Measurements from ENCODE around the gene IGF2. TPM values are rescaled to one million over a fixed set of nuclear protein-coding genes. Genes with fewer than 3 reads are reported as not detected.

IGF2 gene
- polyA plus RNA-seq, 1 donor from 2014 or later: not detected

DNA sequence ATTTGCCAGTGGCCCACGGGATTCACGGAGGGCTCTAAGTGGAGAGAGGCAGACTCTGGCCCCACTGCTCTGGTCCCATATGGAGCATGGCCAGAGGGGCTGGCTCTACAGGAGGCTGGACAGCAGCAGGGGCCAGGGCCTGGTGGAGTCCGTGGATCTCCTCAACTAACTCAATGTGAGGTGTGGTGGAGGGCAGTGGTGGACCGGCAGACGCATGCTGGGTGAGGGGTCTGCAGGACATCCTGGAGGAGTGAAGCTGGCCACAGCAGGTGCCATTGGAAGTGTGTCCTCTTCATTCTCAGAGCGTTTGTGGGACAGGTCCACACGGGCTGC, 15.6 kb downstream of the IGF2 start:
- Histone ChIP-seq H3K9me3 (ENCODE audit: low read length) (no peaks in the 10 kb centered on the region), H3K36me3 (ENCODE audit: insufficient read depth, low read length) (no peaks in the 10 kb centered on the region), H2AFZ (ENCODE audit: low read depth, low read length) (no peak overlapping the region), H4K20me1 (ENCODE audit: insufficient read depth) (no peaks in the 10 kb centered on the region), H3K4me3 (ENCODE audit: low read length) (no peak overlapping the region), H3K27me3 (ENCODE audit: insufficient read depth, low read depth, low read length) (no peaks in the 10 kb centered on the region), H3K27ac (ENCODE audit: low read length) (no peak overlapping the region), H3K9me2 (ENCODE audit: insufficient read depth, low read length) (no peaks in the 10 kb centered on the region), H3K4me2 (ENCODE audit: low read length) (no peak overlapping the region), H3F3A (ENCODE audit: insufficient read depth, low read length, poor library complexity, severe bottlenecking) (no peaks in the 10 kb centered on the region), H3K79me2 (replicated peaks; ENCODE audit: insufficient read depth, low read length) (no peaks in the 10 kb centered on the region), H3K9ac (ENCODE audit: low read length) (no peak overlapping the region)
- no peak for TF ChIP-seq EZH2 (IDR thresholded peaks at IDR 0.05; ENCODE audit: borderline replicate concordance, insufficient read depth, low read length, poor library complexity, severe bottlenecking)
- TF ChIP-seq RAD21 (conservative IDR thresholded peaks at IDR 0.05): no peak
- TF ChIP-seq SMC3 (conservative IDR thresholded peaks at IDR 0.05; ENCODE audit: poor library complexity): no peak
- TF ChIP-seq, protein P1, sequence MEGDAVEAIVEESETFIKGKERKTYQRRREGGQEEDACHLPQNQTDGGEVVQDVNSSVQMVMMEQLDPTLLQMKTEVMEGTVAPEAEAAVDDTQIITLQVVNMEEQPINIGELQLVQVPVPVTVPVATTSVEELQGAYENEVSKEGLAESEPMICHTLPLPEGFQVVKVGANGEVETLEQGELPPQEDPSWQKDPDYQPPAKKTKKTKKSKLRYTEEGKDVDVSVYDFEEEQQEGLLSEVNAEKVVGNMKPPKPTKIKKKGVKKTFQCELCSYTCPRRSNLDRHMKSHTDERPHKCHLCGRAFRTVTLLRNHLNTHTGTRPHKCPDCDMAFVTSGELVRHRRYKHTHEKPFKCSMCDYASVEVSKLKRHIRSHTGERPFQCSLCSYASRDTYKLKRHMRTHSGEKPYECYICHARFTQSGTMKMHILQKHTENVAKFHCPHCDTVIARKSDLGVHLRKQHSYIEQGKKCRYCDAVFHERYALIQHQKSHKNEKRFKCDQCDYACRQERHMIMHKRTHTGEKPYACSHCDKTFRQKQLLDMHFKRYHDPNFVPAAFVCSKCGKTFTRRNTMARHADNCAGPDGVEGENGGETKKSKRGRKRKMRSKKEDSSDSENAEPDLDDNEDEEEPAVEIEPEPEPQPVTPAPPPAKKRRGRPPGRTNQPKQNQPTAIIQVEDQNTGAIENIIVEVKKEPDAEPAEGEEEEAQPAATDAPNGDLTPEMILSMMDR (IDR thresholded peaks at IDR 0.05; ENCODE audit: poor library complexity, severe bottlenecking): no peak
- no peak for TF ChIP-seq EP300 (conservative IDR thresholded peaks at IDR 0.05; ENCODE audit: poor library complexity, severe bottlenecking)
- TF ChIP-seq, protein P2, sequence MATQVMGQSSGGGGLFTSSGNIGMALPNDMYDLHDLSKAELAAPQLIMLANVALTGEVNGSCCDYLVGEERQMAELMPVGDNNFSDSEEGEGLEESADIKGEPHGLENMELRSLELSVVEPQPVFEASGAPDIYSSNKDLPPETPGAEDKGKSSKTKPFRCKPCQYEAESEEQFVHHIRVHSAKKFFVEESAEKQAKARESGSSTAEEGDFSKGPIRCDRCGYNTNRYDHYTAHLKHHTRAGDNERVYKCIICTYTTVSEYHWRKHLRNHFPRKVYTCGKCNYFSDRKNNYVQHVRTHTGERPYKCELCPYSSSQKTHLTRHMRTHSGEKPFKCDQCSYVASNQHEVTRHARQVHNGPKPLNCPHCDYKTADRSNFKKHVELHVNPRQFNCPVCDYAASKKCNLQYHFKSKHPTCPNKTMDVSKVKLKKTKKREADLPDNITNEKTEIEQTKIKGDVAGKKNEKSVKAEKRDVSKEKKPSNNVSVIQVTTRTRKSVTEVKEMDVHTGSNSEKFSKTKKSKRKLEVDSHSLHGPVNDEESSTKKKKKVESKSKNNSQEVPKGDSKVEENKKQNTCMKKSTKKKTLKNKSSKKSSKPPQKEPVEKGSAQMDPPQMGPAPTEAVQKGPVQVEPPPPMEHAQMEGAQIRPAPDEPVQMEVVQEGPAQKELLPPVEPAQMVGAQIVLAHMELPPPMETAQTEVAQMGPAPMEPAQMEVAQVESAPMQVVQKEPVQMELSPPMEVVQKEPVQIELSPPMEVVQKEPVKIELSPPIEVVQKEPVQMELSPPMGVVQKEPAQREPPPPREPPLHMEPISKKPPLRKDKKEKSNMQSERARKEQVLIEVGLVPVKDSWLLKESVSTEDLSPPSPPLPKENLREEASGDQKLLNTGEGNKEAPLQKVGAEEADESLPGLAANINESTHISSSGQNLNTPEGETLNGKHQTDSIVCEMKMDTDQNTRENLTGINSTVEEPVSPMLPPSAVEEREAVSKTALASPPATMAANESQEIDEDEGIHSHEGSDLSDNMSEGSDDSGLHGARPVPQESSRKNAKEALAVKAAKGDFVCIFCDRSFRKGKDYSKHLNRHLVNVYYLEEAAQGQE (IDR thresholded peaks at IDR 0.05; ENCODE audit: borderline replicate concordance): no peak
- no peak for TF ChIP-seq TAF1 (IDR thresholded peaks at IDR 0.05; ENCODE audit: low read depth)
- no peak for TF ChIP-seq POLR2AphosphoS5 (IDR thresholded peaks at IDR 0.05)
- TF ChIP-seq MXI1 (conservative IDR thresholded peaks at IDR 0.05; ENCODE audit: poor library complexity, severe bottlenecking): no peak

DNA sequence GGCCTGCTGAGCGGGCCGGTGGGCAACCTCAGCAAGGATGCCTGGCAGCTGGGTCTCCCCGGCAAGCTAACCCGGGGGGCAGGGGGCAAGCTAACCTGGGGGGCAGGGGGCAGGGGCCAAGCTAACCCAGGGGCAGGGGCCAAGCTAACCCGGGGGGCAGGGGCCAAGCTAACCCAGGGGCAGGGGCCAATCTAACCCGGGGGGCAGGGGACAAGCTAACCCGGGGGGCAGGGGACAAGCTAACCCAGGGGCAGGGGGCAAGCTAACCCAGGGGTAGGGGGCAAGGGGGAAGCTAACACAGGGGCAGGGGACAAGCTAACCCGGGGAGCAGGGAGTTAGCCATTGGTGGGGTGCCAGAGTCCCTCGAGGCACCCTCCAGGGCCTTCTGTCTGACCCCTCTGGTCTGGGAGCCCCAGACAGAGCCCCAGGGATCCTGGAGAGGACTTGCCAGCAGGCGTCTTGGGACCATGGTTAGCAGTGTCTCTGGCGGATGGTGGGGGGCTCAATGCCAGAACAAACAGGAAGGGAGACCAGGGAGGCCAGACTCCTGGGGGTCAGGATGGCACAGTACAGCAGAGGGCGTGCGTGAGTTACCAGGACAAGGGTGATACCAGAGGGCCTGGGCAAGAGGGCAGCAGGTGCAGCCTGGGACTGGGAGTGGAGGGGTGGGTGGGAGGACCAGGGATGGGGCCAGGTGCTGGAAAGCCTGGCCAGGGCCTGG, 16.1 kb downstream of the IGF2 start:
- Histone ChIP-seq H3K36me3 (ENCODE audit: insufficient read depth, low read length) (no peaks in the 10 kb centered on the region), H4K20me1 (ENCODE audit: insufficient read depth) (no peaks in the 10 kb centered on the region), H3K9me2 (ENCODE audit: insufficient read depth, low read length) (no peaks in the 10 kb centered on the region), H3K79me2 (replicated peaks; ENCODE audit: insufficient read depth, low read length) (no peaks in the 10 kb centered on the region), H3F3A (ENCODE audit: insufficient read depth, low read length, poor library complexity, severe bottlenecking) (no peaks in the 10 kb centered on the region), H2AFZ (ENCODE audit: low read depth, low read length) (no peak overlapping the region), H3K4me2 (ENCODE audit: low read length) (no peak overlapping the region), H3K9me3 (ENCODE audit: low read length) (no peaks in the 10 kb centered on the region), H3K4me3 (ENCODE audit: low read length) (no peak overlapping the region), H3K27ac (ENCODE audit: low read length) (no peak overlapping the region), H3K27me3 (ENCODE audit: insufficient read depth, low read depth, low read length) (no peaks in the 10 kb centered on the region), H3K9ac (ENCODE audit: low read length) (no peak overlapping the region)
- TF ChIP-seq EZH2 (IDR thresholded peaks at IDR 0.05; ENCODE audit: borderline replicate concordance, insufficient read depth, low read length, poor library complexity, severe bottlenecking): no peak
- TF ChIP-seq SMC3 (conservative IDR thresholded peaks at IDR 0.05; ENCODE audit: poor library complexity): no peak
- TF ChIP-seq, protein P1 (IDR thresholded peaks at IDR 0.05; ENCODE audit: poor library complexity, severe bottlenecking): no peak
- no peak for TF ChIP-seq TAF1 (IDR thresholded peaks at IDR 0.05; ENCODE audit: low read depth)
- TF ChIP-seq EP300 (conservative IDR thresholded peaks at IDR 0.05; ENCODE audit: poor library complexity, severe bottlenecking): no peak
- TF ChIP-seq, protein P2 (IDR thresholded peaks at IDR 0.05; ENCODE audit: borderline replicate concordance): no peak
- TF ChIP-seq MXI1 (conservative IDR thresholded peaks at IDR 0.05; ENCODE audit: poor library complexity, severe bottlenecking): no peak
- no peak for TF ChIP-seq RAD21 (conservative IDR thresholded peaks at IDR 0.05)
- no peak for TF ChIP-seq POLR2AphosphoS5 (IDR thresholded peaks at IDR 0.05)
